Fibroblast of peridontal ligament (primary cell): ENCODE measurements around the gene MSL2.
A peak's percentile ranks its signal among the peaks of the same experiment; 100 is the strongest.
"Not testable (repeated sequence)": the region's sequence is repeated elsewhere in the genome, so short reads cannot be mapped to it uniquely, and the experiment has no call there.

Experiments used
- DNase-seq: peaks from one replicate; pipeline ENCODE4 v3.0.0-alpha.2; 2010; ENCODE audit errors: extremely low read depth

The MSL2 gene

GRCh38 chr3:136146981-136147729 is 49.0 kb downstream of the MSL2 start:
- no peak for DNase-seq

GRCh38 chr3:136144397-136144796 is 51.7 kb downstream of the MSL2 start:
- DNase-seq, result not testable (repeated sequence)

GRCh38 chr3:136142592-136142991 is 53.5 kb downstream of the MSL2 start:
- peak; percentile 75 for DNase-seq

- DNase-seq, result no peak
Observed at GRCh38 chr3:136141891-136142290, 54.2 kb downstream of the MSL2 start.

GRCh38 chr3:136141291-136141785 is 54.8 kb downstream of the MSL2 start:
- DNase-seq, result no peak

- no peak for DNase-seq
Observed at GRCh38 chr3:136136454-136136853, 59.7 kb downstream of the MSL2 start.

- DNase-seq, result no peak
Observed at GRCh38 chr3:136135039-136135802, 60.9 kb downstream of the MSL2 start.

- no peak for DNase-seq
Observed at GRCh38 chr3:136134091-136134490, 62.0 kb downstream of the MSL2 start.

GRCh38 chr3:136131647-136132046 is 64.5 kb downstream of the MSL2 start:
- DNase-seq, result not testable (repeated sequence)

GRCh38 chr3:136122006-136122405 is 74.1 kb downstream of the MSL2 start:
- no peak for DNase-seq

GRCh38 chr3:136120373-136121348 is 75.5 kb downstream of the MSL2 start:
- DNase-seq, result peak; percentile 28

GRCh38 chr3:136119783-136120182 is 76.4 kb downstream of the MSL2 start:
- not testable (repeated sequence) for DNase-seq

GRCh38 chr3:136119332-136119731 is 76.8 kb downstream of the MSL2 start:
- DNase-seq, result not testable (repeated sequence)

GRCh38 chr3:136114421-136114820 is 81.7 kb downstream of the MSL2 start:
- peak; percentile 16 for DNase-seq

- no peak for DNase-seq
Observed at GRCh38 chr3:136110481-136110880, 85.7 kb downstream of the MSL2 start.

- no peak for DNase-seq
Observed at GRCh38 chr3:136109499-136109898, 86.6 kb downstream of the MSL2 start.

GRCh38 chr3:136106101-136106500 is 90.0 kb downstream of the MSL2 start:
- DNase-seq, result no peak

GRCh38 chr3:136105044-136105443 is 91.1 kb downstream of the MSL2 start:
- DNase-seq, result no peak
